GM19397 (cell line): ENCODE results near the gene C2CD4C.
"Not testable (repeated sequence)": the region's sequence is repeated elsewhere in the genome, so short reads cannot be mapped to it uniquely, and the experiment has no call there.

Experiments
- ATAC-seq: cut with Tn5 transposase; IDR thresholded peaks from one replicate; pipeline ENCODE4 v1.9.1; 2021; ENCODE audit warnings: mild to moderate bottlenecking, moderate library complexity; ENCODE audit not compliant: unreplicated experiment

The C2CD4C gene

DNA sequence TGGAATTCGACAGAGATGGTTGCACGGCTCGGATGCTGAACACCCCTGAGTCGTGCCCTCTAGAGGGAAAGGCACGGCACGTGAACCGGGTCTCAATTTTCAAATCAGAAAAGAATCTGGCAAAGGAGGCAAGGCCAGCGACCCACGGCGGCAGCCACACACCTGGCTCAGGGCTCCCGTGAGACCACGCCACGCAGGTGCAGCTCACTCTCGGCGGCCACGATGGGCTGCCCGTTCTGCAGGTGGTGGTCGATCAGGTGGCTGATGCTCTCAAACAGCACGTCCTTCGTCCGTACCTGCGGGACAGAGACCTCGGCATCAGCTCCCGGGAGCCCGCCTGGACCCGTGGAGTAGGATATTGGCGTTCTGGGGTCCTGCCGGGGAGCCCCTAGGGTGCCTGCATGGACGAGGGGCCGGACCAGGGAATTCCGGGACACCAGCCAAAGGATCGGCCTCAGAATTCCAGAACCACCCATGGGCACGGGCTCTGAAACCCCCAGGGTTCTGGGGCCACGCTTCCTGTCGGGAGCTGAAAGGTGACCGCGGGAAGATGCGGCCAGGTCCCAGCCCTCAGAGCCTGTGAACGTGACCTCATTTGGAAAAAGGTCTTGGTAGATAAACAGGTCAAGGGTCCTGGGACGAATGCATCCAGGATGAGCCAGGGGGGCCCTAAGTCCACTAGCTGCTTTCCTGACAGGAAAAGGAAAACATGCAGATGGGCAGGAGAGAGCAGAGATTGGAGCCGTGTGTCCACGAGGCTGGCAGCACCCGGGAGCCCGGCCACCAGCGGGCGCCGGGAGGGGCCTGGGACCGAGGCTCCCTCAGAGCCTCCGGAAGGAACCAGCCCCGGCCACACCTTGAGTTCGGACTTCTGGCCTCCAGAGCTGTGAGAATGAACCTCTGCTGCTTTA is 10.1 kb upstream of the C2CD4C start:
- no peak for ATAC-seq

DNA sequence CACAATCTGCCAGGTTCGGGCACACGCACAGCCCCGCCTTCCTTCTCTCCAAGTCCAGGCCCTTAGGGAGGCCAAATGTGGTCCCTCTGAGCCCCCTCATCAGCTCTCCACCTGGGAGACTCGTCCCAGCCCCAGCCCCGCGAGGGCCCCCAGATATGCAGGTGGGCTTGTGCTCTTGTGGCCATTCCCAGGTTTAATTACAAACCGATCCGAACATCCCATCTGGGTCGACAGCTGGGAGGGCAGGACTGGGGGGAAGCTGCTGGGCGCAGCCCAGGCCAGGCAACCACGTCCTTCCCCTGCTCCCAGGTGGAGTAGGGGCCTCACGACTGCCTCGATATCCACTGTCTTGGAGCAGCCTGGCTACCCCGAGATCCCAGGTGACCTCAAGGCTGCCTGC is 7.5 kb upstream of the C2CD4C start:
- ATAC-seq, result no peak

DNA sequence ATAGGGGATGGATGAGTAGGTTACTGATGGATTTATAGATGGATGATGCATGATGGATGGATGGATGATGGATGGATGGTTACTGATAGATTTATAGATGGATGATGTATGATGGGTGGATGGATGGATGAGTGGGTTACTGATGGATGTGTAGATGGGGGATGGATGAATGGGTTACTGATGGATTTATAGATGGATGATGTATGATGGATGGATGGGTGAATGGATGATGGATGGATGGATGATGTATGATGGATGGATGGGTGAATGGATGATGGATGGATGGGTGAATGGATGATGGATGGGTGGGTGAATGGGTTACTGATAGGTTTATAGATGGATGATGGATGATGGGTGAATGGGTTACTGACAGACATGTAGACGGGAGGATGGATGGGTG is 6.3 kb upstream of the C2CD4C start:
- ATAC-seq, result no peak

DNA sequence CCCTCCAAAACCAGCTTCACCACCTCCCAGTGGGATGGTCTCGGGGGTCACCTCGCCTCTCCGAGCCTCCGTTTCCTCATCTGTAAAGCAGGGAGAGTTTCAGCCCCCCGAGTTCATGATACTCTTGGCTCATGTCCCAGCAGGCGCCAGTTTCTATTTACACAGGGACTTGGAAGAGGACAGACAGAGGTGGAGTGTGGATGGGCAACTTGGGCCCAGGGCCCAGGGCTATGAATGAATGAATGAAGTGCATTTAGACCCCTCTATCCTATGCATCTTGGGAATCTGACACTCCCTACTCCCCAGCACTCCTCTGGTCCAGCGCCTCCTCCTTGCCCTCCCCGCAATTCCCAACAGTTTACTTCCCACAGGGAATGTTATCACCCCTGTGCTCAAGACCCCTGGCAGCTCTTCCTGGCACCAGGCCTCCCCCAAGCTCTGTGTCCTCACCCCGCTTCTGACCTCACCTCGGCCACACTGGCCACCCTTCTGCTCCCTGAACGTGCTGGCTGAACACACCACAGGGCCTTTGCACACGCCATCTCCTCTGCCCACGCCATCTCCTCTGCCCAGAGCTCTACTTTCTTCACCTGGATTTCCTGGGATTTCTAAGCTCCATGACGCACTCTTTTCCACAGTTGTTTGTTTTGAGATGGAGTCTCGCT is 4.9 kb upstream of the C2CD4C start:
- ATAC-seq, result no peak

DNA sequence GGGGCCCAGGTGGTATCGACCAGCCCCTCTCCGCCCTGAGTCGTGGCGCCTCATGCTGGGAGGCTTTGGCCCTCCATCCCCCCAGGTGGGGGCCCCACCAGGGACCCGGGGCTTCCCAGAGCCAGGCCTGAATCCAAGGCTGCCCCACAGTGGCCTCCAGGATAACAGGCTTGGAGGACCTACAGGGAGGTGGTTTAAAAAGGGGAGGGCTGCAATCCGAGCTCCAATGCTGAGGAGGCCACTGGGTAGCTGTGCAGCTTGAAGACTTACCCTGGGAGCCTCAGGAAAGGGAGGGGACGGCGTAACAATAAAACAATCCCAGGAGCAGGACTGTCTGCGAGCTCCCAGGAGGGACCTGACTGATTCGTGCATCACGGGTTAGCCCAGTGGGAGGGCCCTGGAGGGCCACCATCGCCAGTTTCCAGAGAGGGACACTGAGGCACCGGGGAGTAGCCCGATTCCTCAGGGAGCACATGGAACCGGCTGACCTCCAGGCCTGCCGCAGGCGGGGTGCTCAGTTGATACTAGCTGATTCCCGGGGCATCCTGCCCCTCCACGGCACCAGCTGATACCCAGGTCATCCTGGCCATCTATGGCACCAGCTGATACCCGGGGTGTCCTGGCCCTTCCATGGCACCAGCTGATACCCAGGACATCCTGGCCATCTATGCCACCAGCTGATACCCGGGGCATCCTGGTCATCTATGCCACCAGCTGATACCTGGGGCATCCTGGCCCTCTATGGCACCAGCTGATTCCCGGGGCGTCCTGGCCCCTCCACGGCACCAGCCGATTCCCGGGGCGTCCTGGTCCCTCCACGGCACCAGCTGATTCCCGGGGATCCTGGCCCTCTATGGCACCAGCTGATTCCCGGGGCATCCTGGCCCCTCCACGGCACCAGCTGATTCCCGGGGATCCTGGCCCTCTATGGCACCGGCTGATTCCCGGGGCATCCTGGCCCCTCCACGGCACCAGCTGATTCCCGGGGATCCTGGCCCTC is 3.7 kb upstream of the C2CD4C start:
- ATAC-seq, result no peak

DNA sequence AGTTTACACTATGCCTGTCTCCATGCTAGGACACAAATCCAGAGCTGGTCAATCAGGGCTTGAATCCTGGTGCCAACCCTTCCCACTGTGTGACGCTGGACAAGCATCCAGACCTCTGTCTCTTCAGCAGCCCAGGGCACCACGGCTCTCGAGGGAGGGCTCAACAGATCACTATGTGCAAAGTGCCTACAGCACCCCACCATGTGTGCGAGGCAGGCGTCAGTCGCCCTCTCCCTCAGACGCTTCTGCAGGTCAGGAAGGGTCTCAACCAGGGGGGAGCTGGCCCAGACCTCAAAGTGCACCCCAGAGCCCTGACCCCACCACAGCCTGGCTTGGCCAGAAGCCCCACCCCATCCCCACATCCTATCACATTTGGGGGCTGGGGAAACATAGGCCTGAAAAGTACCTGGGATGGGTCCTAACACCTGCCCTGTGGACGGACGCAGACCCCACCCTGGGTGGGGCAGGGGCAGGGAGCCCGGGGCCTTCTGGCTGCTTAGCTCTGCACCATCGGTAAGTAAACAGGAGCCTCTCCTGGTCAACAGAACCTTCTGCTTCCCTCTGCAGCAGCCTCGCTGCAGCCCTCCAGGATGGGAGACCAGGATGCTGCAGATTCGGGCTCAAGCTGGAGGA is 2.9 kb upstream of the C2CD4C start:
- no peak for ATAC-seq

DNA sequence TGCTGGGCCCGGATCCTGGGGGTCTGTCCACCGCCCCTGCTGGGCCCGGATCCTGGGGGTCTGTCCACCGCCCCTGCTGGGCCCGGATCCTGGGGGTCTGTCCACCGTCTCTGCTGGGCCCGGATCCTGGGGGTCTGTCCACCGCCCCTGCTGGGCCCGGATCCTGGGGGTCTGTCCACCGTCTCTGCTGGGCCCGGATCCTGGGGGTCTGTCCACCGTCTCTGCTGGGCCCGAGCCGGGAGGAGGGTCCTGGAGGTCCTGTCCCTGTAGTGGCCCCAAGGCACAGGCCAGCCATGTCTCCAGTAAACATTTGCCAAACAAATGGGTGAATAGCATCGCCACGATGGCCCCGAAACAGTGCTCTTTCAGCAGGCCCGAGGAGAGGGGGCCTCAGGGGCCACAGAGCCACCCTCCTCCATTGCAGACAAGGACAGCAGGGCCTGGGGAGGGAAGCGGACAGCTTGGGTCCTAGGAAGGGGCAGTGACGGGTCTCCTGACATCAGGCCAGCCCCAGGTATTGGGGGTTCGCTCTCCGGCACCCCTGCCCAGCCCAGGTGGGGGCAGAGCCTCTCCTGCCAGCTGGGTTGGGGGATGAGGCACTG is 2.3 kb upstream of the C2CD4C start:
- ATAC-seq, result not testable (repeated sequence)

DNA sequence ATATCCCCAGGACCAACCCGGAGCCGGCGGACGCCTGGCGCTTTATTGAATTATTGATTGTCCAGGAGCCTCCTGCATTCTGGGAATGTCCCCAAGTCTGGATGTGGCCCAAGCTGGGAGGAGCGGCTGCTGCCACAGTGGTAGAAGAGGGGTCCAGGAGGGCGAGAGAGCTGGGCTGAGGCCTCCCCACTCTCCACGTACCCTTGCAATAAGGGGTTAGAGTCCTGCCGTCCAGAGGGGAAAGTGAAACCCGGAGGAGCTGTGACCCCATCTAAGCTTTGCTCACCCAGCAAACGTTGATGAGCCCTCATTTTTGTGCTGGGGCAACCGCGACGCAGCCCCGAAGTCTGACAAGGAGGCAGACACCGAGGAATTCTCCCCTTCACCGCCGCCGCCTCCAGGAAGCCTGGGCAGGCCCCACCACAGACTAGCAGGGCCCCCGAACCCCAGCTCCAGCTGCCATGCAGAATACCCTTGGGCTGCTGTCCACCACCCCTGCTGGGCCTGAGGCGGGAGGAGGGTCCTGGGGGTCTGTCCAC is 1.4 kb upstream of the C2CD4C start:
- no peak for ATAC-seq

DNA sequence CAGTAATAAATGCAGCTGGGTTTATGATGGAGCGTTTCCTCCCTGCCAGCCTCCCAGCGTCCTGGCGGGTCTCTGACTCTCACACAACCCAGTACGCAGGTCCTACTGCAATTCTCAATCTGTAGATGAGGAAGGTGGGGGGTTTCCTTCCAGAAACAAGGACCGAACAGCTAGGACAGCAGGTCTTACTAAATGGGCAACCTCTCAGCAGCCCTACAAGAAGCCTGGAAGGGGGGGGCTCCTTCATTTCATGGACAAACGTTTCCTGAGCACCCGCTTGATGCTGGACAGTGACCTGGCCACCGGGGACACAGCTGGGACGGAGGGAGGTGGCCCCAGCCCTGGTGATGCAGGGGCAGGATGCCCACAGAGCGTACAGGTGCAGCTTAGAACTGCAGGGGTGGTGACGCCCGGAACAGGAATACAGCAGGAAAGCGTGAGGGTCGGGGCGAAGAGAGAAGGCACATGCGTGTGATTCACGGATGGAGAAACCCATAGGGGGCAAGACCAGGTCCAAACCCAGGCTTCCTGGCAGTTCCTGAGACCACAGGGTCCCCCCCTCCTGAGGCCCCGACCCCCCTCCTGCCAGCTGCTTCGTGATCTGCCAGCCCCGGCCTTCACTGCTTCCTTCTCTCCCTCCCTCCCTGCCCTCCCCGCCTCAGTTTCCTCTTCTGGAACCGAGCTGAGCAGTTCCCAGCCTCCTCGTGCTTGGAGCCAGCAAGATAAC is 732 bp upstream of the C2CD4C start:
- ATAC-seq, result no peak

DNA sequence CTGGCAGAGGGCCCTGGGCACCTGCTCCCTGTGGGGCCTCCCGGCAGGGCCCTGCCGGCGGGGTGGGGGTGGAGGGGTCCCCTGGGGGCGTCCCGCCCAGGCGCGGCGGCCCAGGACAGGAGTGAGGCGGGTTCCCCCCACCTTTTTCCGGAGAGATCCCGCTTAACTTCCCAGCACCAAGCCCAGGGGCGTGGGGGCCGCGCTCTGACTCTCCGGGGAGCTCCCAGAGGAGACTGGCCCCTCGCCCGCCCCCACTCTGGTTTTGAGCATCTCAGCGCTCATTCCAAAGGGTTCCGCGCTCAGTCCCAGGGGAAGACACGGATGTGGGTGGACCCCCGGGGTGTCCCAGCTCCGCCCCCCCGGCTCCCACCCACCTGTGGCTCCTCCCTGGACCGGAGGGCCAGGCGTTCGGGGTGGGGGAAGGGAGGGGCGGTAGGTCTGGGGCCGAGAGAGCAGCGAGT is 476 bp downstream of the C2CD4C start:
- ATAC-seq, result no peak

DNA sequence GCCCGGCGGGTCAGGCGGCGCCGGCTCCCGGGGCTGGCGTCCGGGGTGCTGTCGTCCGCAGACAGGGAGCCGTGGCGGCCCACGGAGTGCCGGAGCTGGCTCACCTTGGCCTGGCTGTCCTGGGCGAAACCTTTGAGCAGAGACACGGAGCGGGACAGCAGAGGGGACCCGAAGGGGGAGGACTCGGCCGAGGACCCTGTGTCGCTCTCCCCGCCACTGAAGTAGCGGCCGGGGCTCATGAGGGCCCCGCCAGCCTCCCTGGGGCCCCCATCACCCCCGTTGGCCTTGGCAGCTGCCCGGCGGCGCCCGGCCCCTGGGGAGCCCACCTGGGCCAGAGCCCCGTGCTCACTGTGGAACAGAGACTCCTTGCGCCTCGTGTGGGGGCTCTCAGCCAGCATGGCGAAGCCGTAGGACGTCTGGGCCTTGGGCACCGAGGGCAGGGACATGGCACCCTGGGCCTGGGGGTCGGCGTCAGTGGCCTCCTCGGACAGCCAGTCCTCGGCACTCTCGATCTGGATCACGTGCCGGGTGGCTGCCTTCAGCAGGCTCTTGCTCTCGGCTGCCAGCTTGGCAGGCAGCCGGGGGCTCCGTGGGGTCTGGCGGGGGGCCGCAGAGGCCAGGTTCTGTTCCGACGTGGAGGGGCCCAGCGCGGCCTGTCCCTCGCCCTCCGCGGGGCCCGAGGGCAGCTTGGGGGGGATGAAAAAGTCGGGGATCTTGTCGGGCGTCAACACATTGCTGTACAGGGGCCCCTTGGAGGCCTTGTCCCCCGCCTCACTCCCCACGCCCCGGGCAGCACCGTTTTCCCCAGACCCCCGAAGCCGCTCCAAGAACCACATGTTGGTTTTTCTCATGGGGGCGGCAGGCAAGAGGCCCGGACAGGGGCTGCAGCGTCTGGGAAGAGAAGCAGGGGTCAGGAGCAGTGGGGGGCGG is 1.2 kb downstream of the C2CD4C start:
- ATAC-seq, result no peak

DNA sequence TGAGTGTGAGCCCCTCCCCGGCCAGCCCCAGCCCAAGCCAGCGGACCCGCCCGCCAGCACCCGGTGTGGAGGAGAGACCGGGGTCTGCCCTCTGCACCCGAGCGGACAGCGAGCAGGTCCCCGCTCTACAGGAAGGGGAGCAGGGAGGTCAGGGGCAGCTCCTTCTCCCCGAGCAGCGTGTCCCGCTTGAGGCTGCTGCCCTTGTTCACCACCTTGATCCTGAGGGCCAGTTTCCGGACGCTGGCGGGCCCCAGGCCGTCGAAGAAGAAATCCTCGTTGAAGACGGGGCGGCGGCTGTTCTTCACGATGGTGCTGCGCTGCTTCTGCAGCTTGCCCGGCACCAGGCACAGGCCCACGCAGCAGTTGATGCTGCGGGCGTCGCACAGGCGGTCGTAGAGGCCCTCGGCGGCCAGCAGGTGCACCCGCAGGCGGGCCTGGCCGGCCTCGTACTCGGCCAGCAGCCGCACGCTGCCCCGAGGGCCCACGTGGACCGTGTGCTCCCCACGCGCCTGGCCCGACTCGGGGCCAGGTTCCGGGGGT is 1.9 kb downstream of the C2CD4C start:
- no peak for ATAC-seq

DNA sequence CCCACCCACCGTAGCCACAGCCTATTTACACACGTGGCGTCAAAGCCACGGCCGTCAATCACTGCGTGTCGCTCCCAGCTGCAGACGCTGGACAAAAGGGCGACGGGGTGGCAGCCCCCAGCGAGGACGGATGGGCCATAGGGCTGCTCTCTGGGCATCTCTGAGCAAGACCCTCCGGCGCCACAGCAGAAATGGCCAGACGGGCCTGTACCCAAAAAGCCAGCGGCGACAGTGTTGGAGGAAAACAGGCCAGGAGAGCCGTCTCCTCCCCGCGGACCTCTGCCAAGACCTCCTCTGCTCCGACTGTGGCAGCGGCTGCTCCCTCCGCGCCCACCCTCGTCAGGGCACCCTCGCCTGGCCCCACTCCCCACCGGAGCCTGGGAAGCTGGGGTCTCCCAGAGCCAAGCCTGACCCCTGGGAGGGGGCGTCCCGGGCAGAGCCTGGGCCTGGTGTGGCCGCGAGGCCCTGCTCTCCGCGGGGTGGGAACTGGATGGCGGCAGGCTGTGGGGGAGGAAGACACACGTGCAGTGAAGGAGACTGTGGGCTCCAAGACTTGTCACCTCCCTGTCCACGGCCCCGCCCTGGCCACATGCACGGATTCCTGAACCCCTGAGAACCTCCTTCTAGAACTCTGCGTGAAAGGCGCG is 2.7 kb downstream of the C2CD4C start:
- no peak for ATAC-seq

DNA sequence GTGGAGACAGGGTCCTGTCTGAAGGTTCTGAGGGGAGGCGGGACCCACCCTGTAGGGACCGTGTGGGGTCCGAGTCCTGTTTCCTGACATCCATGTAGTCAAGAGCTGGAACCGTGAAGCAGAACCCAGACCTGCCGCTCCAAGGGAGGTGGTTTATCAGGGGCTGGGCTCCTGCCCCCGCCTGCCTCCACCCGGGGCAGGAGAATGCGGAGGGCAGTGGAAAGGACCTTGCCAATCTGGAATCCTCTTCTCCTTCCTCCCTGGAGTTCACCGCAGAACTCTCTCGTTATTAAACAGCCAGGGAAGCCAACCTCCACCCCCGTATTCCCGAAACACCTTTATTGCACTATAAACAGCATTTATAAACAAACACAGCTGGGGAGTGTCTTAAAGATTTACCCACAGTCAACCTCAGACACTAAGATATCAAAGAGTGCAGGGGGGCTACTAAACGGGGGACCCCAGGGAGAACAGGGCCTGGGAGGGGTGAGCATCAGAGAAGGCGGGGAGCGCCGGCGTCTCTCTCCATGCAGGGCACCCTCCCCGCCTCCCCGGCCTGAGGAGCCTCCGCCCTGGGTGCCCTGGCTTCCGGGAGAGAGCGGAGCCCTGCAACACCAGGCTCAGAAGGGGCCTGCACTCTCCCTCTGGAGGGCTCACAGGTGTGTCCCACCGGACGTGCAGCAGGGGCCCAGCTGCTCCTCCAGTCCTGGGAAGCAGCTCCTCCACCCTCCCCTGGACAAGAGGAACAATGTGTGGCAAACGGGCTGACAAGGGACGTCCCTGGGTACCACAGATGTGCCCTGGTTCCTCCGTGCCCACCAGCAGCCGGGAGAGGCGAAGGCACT is 3.6 kb downstream of the C2CD4C start:
- ATAC-seq, result no peak

DNA sequence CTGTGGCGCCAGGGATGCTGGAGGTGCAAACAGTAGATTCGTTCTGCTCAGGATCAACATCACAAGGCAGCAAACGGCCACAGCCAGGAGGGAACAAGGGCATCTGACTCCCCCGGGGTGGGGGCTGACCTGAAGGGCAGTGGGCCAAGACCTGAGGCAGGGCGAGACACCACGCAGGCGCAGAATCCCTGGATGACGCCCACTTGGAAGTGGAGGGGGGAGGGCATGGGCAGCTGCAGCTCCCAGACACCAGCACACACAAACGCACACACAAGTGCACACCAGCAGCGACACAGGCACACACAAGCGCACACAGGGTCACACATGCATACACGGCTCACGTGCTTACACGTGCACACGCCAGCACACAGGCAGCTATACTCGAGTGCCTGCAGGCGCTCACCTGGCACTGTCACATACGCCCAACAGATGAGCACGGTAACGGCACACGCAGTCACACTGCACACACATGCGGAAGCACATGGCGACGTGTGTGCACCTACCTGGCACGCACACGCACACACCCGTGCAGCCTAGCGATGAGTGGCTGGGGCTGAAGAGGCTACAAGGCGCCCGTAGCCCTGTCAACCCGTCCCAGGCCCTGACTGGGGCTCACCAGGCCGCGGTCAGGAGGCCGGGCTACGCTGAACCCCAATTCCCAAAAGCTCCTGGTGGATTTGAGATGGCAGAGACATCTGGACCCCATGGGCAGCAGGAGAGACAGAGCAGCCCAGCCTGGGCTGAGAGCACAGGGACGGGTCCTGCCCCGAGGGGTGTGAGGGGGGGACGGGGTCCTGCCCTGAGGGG is 5.5 kb downstream of the C2CD4C start:
- ATAC-seq, result no peak

DNA sequence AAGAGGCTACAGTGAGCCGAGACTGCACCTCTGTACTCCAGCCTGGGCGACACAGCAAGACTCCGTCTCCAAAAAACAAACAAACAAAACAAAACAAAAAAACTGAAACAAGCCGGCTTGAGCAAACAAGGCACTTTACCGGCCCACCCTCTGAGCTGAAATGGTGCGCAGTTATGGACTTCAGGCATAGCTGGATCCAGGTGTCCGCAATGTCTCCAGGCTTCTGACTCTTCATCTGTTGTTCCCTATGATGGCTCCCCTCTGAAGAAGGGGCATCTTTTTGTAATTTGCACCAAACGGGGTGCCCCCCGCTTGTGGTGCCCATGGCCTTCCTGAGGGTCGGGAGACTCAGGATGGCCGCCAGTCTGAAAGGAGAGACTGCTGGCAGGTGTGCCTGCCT is 6.2 kb downstream of the C2CD4C start:
- no peak for ATAC-seq
